CD14-positive monocyte (primary cell): ENCODE measurements around the gene ANKIB1. TPM values are rescaled to one million over a fixed set of nuclear protein-coding genes. Genes with fewer than 3 reads are reported as not detected.

Experiments
- DNase-seq, 3 donors: peaks; one replicate each; pipeline ENCODE4 v3.0.0-alpha.2; 2011 to 2022
- H2AFZ ChIP-seq: 2 replicates; pipeline ENCODE4 v1.6.0; 2012; ENCODE audit warnings: mild to moderate bottlenecking, low read depth, low read length, inconsistent platforms; ENCODE audit not compliant: insufficient read depth, poor library complexity, severe bottlenecking
- H3K27ac ChIP-seq, 2 donors: 1 replicate in 1 of 2; 2 replicates in 1 of 2; pipeline ENCODE4 v1.5.1; 2012 to 2013; ENCODE audit warnings: low read length in 2 of 2, control low read depth in 1 of 2, inconsistent platforms in 1 of 2, low read depth in 1 of 2, mild to moderate bottlenecking in 1 of 2
- H3K27me3 ChIP-seq, 2 donors: one replicate each; pipeline versions ENCODE4 v1.6.0 to v1.6.1; 2011 to 2013; ENCODE audit warnings: low read length in 2 of 2; ENCODE audit not compliant: control insufficient read depth in 2 of 2, insufficient read depth in 2 of 2
- H3K36me3 ChIP-seq, 2 donors: replicated peaks in 1 of 2; 1 replicate in 1 of 2; 2 replicates in 1 of 2; pipeline versions ENCODE4 v1.5.1 to v1.6.1; 2012 to 2013; ENCODE audit warnings: low read length in 2 of 2, control low read depth in 1 of 2, inconsistent platforms in 1 of 2, mild to moderate bottlenecking in 1 of 2; ENCODE audit not compliant: insufficient read depth in 2 of 2, control insufficient read depth in 1 of 2
- H3K4me1 ChIP-seq, 2 donors: 1 replicate in 1 of 2; 2 replicates in 1 of 2; pipeline versions ENCODE4 v1.5.1 to v1.6.1; 2012 to 2013; ENCODE audit warnings: low read length in 2 of 2, control low read depth in 1 of 2, inconsistent platforms in 1 of 2, mild to moderate bottlenecking in 1 of 2, moderate library complexity in 1 of 2; ENCODE audit not compliant: insufficient read depth in 2 of 2, control insufficient read depth in 1 of 2
- H3K4me2 ChIP-seq: replicated peaks from 2 replicates; pipeline ENCODE3; 2012; ENCODE audit warnings: low read length, moderate library complexity, mild to moderate bottlenecking; ENCODE audit not compliant: poor library complexity, severe bottlenecking; ENCODE audit errors: extremely low read depth
- H3K4me3 ChIP-seq, 3 experiments: fragments of 200-600 bp in 1 of 3; sonication (generic) in 1 of 3; replicated peaks in 1 of 3; 1 replicate in 2 of 3; 2 replicates in 1 of 3; pipeline ENCODE4 v1.5.1; 2011 to 2013; ENCODE audit warnings: low read length in 3 of 3, mild to moderate bottlenecking in 3 of 3, control low read depth in 2 of 3, low read depth in 2 of 3, inconsistent platforms in 1 of 3, moderate library complexity in 1 of 3
- H3K79me2 ChIP-seq: 2 replicates; pipeline ENCODE4 v1.6.0; 2012; ENCODE audit warnings: mild to moderate bottlenecking, control low read depth, inconsistent platforms, low read length, moderate library complexity; ENCODE audit not compliant: insufficient read depth
- H3K9ac ChIP-seq: 2 replicates; pipeline ENCODE4 v1.6.0; 2017; ENCODE audit warnings: low read length, mild to moderate bottlenecking; ENCODE audit not compliant: insufficient read depth, poor library complexity, severe bottlenecking
- H3K9me3 ChIP-seq, 2 donors: replicated peaks in 1 of 2; 1 replicate in 1 of 2; 2 replicates in 1 of 2; pipeline versions ENCODE4 v1.5.1 to v1.6.1; 2012 to 2013; ENCODE audit warnings: low read length in 2 of 2, control low read depth in 1 of 2; ENCODE audit not compliant: control insufficient read depth in 1 of 2, insufficient read depth in 1 of 2
- H4K20me1 ChIP-seq: 2 replicates; pipeline ENCODE4 v1.6.0; 2012; ENCODE audit warnings: mild to moderate bottlenecking, low read length, control low read depth, moderate library complexity; ENCODE audit not compliant: insufficient read depth
- H3K27ac Mint-ChIP-seq, 7 donors: one replicate each; pipeline ENCODE4 v1.8.0; 2020; ENCODE audit warnings: mild to moderate bottlenecking in 7 of 7, mixed read lengths in 7 of 7, moderate library complexity in 6 of 7, inconsistent platforms in 2 of 7
- H3K27me3 Mint-ChIP-seq, 3 donors: one replicate each; pipeline ENCODE4 v1.8.0; 2021 to 2022; ENCODE audit warnings: low read depth in 3 of 3, mild to moderate bottlenecking in 3 of 3, mixed read lengths in 3 of 3, moderate library complexity in 3 of 3, inconsistent platforms in 1 of 3
- H3K36me3 Mint-ChIP-seq, 2 donors: one replicate each; pipeline ENCODE4 v1.8.0; 2020; ENCODE audit warnings: mixed read lengths in 2 of 2, inconsistent platforms in 1 of 2, mild to moderate bottlenecking in 1 of 2
- H3K4me1 Mint-ChIP-seq: one replicate; pipeline ENCODE4 v1.8.0; 2020; ENCODE audit warnings: mild to moderate bottlenecking, mixed read lengths
- H3K4me3 Mint-ChIP-seq, 2 donors: one replicate each; pipeline ENCODE4 v1.8.0; 2020; ENCODE audit warnings: mild to moderate bottlenecking in 2 of 2, mixed read lengths in 2 of 2, moderate library complexity in 1 of 2
- H3K9me3 Mint-ChIP-seq, 7 donors: one replicate each; pipeline ENCODE4 v1.8.0; 2020 to 2022; ENCODE audit warnings: mixed read lengths in 7 of 7, mild to moderate bottlenecking in 6 of 7, moderate library complexity in 6 of 7, inconsistent platforms in 2 of 7
- WGBS: methylation state at CpG from one replicate; pipeline ENCODE4 v1.1.5; 2013; ENCODE audit warnings: missing lambda C conversion rate; ENCODE audit not compliant: insufficient coverage; 5-methylcytosine and 5-hydroxymethylcytosine counted together
- intact Hi-C, 2 donors: fragments of 100-400 bp; cut with micrococcal nuclease; formaldehyde crosslinking; loops; one replicate each; pipeline versions ENCODE4 v1.15.0 to v1.15.1; 2023
- polyA plus RNA-seq, 3 donors: library from polyadenylated mRNA; depleted of rRNA in 1 of 3; unstranded in 2 of 3; stranded (reverse) in 1 of 3; fragments of 300-500 nt in 2 of 3; fragments of >200 nt in 1 of 3; fragmentation: Illumina TruSeq in 2 of 3; gene quantifications; 1 replicate in 2 of 3; 2 replicates in 1 of 3; pipeline ENCODE4 v1.2.3, GENCODE V29; 2012 to 2021
- TF ChIP-seq, protein P1 (sequence below): fragments of 200-600 bp; IDR thresholded peaks from one replicate; pipeline ENCODE4 v1.8.0; 2022; ENCODE audit warnings: antibody characterized with exemption, mild to moderate bottlenecking

ANKIB1 gene
- polyA plus RNA-seq, 3 donors = 4.8 to 16.8 (median 5.7) TPM

DNA sequence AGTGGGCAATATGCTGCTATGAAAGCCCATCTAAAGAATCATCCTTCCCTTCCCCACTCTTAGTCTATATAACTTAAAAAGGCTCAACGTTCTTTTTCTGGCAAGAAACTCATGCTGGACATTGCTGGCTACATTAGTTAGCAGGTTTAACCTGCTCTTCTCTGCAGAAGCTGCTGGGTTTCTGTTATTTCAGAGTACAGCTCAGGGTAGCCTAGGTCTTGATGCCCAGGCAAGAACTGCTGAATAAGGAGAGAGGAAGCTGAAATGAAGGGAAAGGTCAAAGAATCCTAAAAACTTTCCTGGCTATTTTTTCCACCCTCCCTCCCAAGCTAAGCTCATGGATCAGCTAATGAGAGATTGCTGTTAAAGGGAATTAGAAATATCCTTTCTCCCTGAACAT is 79.4 kb downstream of the ANKIB1 start:
- H4K20me1 ChIP-seq = no peaks in the 10 kb centered on the region
- no peaks in the 10 kb centered on the region for H3K9me3 ChIP-seq
- DNase-seq = no peak
- no peaks in the 10 kb centered on the region for H3K4me1 ChIP-seq
- Mint-ChIP-seq H3K27me3 (no peaks in the 10 kb centered on the region), H3K9me3 (no peaks in the 10 kb centered on the region), H3K36me3 (peaks cover 20 to 22% of the 10 kb centered on the region in 2 donors), H3K4me1 (peaks cover 4% of the 10 kb centered on the region), H3K4me3 (no peak overlapping the region), H3K27ac (no peak overlapping the region)
- peaks cover 5 to 23% of the 10 kb centered on the region in 2 donors for H3K36me3 ChIP-seq
- no peaks in the 10 kb centered on the region for H3K27me3 ChIP-seq
- H2AFZ ChIP-seq = no peak overlapping the region
- H3K4me2 ChIP-seq = no peak overlapping the region
- TF ChIP-seq, protein P1, sequence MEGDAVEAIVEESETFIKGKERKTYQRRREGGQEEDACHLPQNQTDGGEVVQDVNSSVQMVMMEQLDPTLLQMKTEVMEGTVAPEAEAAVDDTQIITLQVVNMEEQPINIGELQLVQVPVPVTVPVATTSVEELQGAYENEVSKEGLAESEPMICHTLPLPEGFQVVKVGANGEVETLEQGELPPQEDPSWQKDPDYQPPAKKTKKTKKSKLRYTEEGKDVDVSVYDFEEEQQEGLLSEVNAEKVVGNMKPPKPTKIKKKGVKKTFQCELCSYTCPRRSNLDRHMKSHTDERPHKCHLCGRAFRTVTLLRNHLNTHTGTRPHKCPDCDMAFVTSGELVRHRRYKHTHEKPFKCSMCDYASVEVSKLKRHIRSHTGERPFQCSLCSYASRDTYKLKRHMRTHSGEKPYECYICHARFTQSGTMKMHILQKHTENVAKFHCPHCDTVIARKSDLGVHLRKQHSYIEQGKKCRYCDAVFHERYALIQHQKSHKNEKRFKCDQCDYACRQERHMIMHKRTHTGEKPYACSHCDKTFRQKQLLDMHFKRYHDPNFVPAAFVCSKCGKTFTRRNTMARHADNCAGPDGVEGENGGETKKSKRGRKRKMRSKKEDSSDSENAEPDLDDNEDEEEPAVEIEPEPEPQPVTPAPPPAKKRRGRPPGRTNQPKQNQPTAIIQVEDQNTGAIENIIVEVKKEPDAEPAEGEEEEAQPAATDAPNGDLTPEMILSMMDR = no peak
- no peak overlapping the region for H3K27ac ChIP-seq
- no peaks in the 10 kb centered on the region for H3K79me2 ChIP-seq
- intact Hi-C loops = no loop called here
- no peak overlapping the region for H3K9ac ChIP-seq
- no peak overlapping the region for H3K4me3 ChIP-seq
- no CpG with 5 or more reads among the region's 1 CpG for WGBS

DNA sequence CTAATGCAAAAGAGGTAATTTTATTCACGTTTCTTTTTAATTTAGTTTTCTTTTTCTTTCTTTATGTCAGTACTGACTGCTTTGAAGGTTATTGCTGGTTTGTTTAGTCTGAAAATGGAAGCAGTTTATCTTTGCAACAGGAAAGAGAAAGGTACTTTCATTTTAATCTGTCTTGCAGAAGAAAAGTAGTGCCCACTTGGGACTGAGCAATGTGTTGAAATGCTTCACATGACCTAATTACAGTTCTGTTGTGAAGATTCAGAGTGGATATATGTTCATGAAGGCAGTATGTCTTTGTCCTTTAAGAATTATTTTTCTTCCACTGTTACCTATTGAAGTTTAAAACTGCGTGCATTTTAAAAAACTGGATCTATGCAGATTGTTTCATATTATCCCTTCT is 80.1 kb downstream of the ANKIB1 start:
- no peak overlapping the region for H3K4me2 ChIP-seq
- no peak overlapping the region for H3K27ac ChIP-seq
- Mint-ChIP-seq H3K9me3 (no peaks in the 10 kb centered on the region), H3K4me1 (peaks cover 4% of the 10 kb centered on the region), H3K27ac (peak overlapping the region in 1 of 7 donors; percentile 8), H3K27me3 (no peaks in the 10 kb centered on the region), H3K4me3 (no peak overlapping the region), H3K36me3 (peaks cover 14 to 15% of the 10 kb centered on the region in 2 donors)
- H3K9me3 ChIP-seq = no peaks in the 10 kb centered on the region
- no peaks in the 10 kb centered on the region for H3K27me3 ChIP-seq
- H4K20me1 ChIP-seq = no peaks in the 10 kb centered on the region
- H3K9ac ChIP-seq = no peak overlapping the region
- H3K4me3 ChIP-seq = no peak overlapping the region
- no peaks in the 10 kb centered on the region for H3K4me1 ChIP-seq
- H3K79me2 ChIP-seq = no peaks in the 10 kb centered on the region
- intact Hi-C loops = no loop called here
- no peak overlapping the region for H2AFZ ChIP-seq
- TF ChIP-seq, protein P1 = no peak
- H3K36me3 ChIP-seq = peaks cover 5 to 19% of the 10 kb centered on the region in 2 donors
- no peak for DNase-seq
- no CpG with 5 or more reads among the region's 2 CpGs for WGBS
